OCI-LY7 (cell line): ENCODE data around the gene TDRD9. TPM values are rescaled to one million over a fixed set of nuclear protein-coding genes. Genes with fewer than 3 reads are reported as not detected.

Experiments used
- BruUV-seq: library from RNA; stranded (reverse); fragments of 400-500 nt; replicated peaks from 2 replicates; lab custom pipeline; 2021; lab: Mats Ljungman, UMichigan
- CTCF ChIA-PET: fragments of 300-600 bp; sonication (Branson Sonifier 250); formaldehyde crosslinking; loops from one replicate; lab custom pipeline; 2022; ENCODE audit warnings: antibody characterized with exemption; ENCODE audit not compliant: unreplicated experiment; lab: Charles Lee
- POLR2A ChIA-PET: fragments of 300-600 bp; sonication (Branson Sonifier 250); formaldehyde crosslinking; loops from one replicate; lab custom pipeline; 2022; ENCODE audit warnings: antibody characterized with exemption; lab: Charles Lee
- DNase-seq: peaks from one replicate; pipeline ENCODE4 v3.0.0-alpha.2; 2015; ENCODE audit warnings: low spot score
- H2AFZ ChIP-seq: fragments of 200-600 bp; sonication (generic), shearing (Covaris generic); 2 replicates; pipeline ENCODE4 v1.6.1; 2014; ENCODE audit warnings: mild to moderate bottlenecking, antibody characterized with exemption, low read length, moderate library complexity
- H3K27ac ChIP-seq: fragments of 200-600 bp; sonication (generic); 2 replicates; pipeline ENCODE4 v1.5.1; 2014; ENCODE audit warnings: mixed run types, low read depth, mild to moderate bottlenecking, moderate library complexity, low read length, inconsistent platforms; ENCODE audit not compliant: poor library complexity, severe bottlenecking
- H3K36me3 ChIP-seq: fragments of 200-600 bp; sonication (generic); 2 replicates; pipeline ENCODE4 v1.6.1; 2014; ENCODE audit warnings: mild to moderate bottlenecking, antibody characterized with exemption, low read length, moderate library complexity, mixed read lengths; ENCODE audit not compliant: insufficient read depth
- H3K4me1 ChIP-seq: fragments of 200-600 bp; sonication (generic); 2 replicates; pipeline ENCODE4 v1.5.1; 2014; ENCODE audit warnings: mild to moderate bottlenecking, low read length; ENCODE audit not compliant: insufficient read depth, poor library complexity, severe bottlenecking
- H3K4me2 ChIP-seq: fragments of 200-600 bp; sonication (generic); 2 replicates; pipeline ENCODE4 v1.6.1; 2014; ENCODE audit warnings: mild to moderate bottlenecking, low read length
- H3K4me3 ChIP-seq: fragments of 200-600 bp; sonication (generic); 2 replicates; pipeline ENCODE4 v1.5.1; 2014; ENCODE audit warnings: mild to moderate bottlenecking, low read depth, low read length; ENCODE audit not compliant: poor library complexity, severe bottlenecking
- H3K79me2 ChIP-seq: fragments of 200-600 bp; sonication (generic); 2 replicates; pipeline ENCODE4 v1.6.1; 2016; ENCODE audit warnings: low read depth, mild to moderate bottlenecking, low read length, moderate library complexity, mixed read lengths; ENCODE audit not compliant: insufficient read depth
- H3K9me2 ChIP-seq: fragments of 200-600 bp; sonication (generic); 2 replicates; pipeline ENCODE4 v1.6.1; 2016; ENCODE audit warnings: mild to moderate bottlenecking, low read length, mixed read lengths; ENCODE audit not compliant: insufficient read depth
- H3K9me3 ChIP-seq: fragments of 200-600 bp; sonication (generic); 2 replicates; pipeline ENCODE4 v1.6.1; 2014; ENCODE audit warnings: mild to moderate bottlenecking, mixed run types, low read length, mixed read lengths
- H4K20me1 ChIP-seq: fragments of 200-600 bp; sonication (generic); 2 replicates; pipeline ENCODE4 v1.6.1; 2014; ENCODE audit warnings: mild to moderate bottlenecking, antibody characterized with exemption, low read length, moderate library complexity, mixed read lengths; ENCODE audit not compliant: insufficient read depth
- EZH2phosphoT487 ChIP-seq: fragments of 200-600 bp; sonication (generic); IDR thresholded peaks from 2 replicates; pipeline ENCODE4 v1.6.1; 2018; ENCODE audit warnings: low read depth, borderline replicate concordance, mild to moderate bottlenecking, mixed run types, antibody characterized with exemption, low read length, moderate library complexity, mixed read lengths
- intact Hi-C: fragments of 100-400 bp; cut with micrococcal nuclease; formaldehyde crosslinking; loops from one replicate; pipeline ENCODE4 v1.10.0; 2022; ENCODE audit not compliant: unreplicated experiment
- total RNA-seq, 2 experiments: library from RNA; depleted of rRNA in 1 of 2; stranded (reverse); fragments of >200 nt in 1 of 2; shearing (Covaris generic) in 1 of 2; gene quantifications; 2 replicates each; pipeline ENCODE4 v1.2.3, GENCODE V29; 2014 to 2022
- TF ChIP-seq, protein P1 (sequence below): fragments of 200-600 bp; sonication (generic); conservative IDR thresholded peaks from 2 replicates; pipeline ENCODE4 v1.5.1; 2014; ENCODE audit warnings: mild to moderate bottlenecking, antibody characterized with exemption, low read length, moderate library complexity, mixed read lengths

The TDRD9 gene
- total RNA-seq, 2 experiments from 2014 or later = not detected

DNA sequence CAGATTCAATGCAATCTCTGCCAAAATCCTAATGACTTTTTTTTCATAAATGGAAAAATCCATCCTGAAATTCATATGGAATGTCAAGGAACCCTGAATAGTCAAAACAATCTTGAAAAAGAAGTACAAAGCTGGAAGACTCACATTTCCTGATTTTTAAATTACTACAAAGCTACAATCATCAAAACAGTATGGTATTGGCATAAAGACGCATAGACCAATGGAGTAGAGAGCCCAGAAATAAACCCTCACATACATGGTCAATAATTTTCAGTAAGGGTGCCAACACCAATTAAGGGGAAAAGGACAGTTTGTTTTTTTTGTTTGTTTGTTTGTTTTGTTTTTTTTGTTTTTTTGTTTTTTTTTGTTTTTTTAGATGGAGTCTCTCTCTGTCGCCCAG, 18.7 kb downstream of the TDRD9 start:
- no peak overlapping the region for H2AFZ ChIP-seq
- no peaks in the 10 kb centered on the region for H3K36me3 ChIP-seq
- no peaks in the 10 kb centered on the region for H4K20me1 ChIP-seq
- H3K79me2 ChIP-seq = no peaks in the 10 kb centered on the region
- intact Hi-C loops = no loop called here
- no peak for DNase-seq
- no peak overlapping the region for H3K27ac ChIP-seq
- H3K9me2 ChIP-seq = no peaks in the 10 kb centered on the region
- no peak overlapping the region for H3K4me2 ChIP-seq
- ChIA-PET CTCF (no interaction called here), POLR2A (no interaction called here)
- H3K4me3 ChIP-seq = no peak overlapping the region
- TF ChIP-seq EZH2phosphoT487 = no peak
- TF ChIP-seq, protein P1, sequence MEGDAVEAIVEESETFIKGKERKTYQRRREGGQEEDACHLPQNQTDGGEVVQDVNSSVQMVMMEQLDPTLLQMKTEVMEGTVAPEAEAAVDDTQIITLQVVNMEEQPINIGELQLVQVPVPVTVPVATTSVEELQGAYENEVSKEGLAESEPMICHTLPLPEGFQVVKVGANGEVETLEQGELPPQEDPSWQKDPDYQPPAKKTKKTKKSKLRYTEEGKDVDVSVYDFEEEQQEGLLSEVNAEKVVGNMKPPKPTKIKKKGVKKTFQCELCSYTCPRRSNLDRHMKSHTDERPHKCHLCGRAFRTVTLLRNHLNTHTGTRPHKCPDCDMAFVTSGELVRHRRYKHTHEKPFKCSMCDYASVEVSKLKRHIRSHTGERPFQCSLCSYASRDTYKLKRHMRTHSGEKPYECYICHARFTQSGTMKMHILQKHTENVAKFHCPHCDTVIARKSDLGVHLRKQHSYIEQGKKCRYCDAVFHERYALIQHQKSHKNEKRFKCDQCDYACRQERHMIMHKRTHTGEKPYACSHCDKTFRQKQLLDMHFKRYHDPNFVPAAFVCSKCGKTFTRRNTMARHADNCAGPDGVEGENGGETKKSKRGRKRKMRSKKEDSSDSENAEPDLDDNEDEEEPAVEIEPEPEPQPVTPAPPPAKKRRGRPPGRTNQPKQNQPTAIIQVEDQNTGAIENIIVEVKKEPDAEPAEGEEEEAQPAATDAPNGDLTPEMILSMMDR = no peak
- BruUV-seq = no TSS peak
- H3K9me3 ChIP-seq = peaks cover 9% of the 10 kb centered on the region; the same call in 1 of the 2 replicates
- H3K4me1 ChIP-seq = no peaks in the 10 kb centered on the region

DNA sequence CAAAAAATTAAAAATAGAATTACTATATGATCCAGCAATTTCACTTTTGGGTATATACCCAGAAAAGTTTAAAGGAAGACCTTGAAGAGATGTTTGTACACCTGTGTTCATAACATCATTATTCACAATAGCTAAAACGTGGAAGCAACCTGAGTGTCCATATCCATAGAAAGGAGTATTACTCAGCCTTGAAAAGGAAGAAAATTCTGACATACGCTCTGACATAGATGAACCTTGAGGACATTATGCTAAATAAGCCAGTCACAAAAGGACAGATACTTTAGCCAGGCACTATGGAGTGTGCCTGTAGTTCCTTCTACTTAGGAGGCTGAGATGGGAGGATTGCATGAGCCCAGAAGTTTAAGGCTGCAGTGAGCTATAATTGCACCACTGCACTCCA, 20.2 kb downstream of the TDRD9 start:
- H3K4me3 ChIP-seq = no peak overlapping the region
- H3K4me1 ChIP-seq = no peaks in the 10 kb centered on the region
- H3K79me2 ChIP-seq = no peaks in the 10 kb centered on the region
- H3K9me2 ChIP-seq = no peaks in the 10 kb centered on the region
- ChIA-PET CTCF (no interaction called here), POLR2A (interaction anchor here (0.6 kb wide), 1 partner anchor 1102 kb away, joined by 3 read pairs; no protein-coding TSS in a partner anchor)
- H3K4me2 ChIP-seq = no peak overlapping the region
- H4K20me1 ChIP-seq = no peaks in the 10 kb centered on the region
- DNase-seq = no peak
- BruUV-seq = no TSS peak
- peaks cover 9% of the 10 kb centered on the region; the same call in 1 of the 2 replicates for H3K9me3 ChIP-seq
- no peak overlapping the region for H3K27ac ChIP-seq
- intact Hi-C loops = no loop called here
- H2AFZ ChIP-seq = no peak overlapping the region
- no peaks in the 10 kb centered on the region for H3K36me3 ChIP-seq
- TF ChIP-seq EZH2phosphoT487 = no peak
- TF ChIP-seq, protein P1 = no peak

DNA sequence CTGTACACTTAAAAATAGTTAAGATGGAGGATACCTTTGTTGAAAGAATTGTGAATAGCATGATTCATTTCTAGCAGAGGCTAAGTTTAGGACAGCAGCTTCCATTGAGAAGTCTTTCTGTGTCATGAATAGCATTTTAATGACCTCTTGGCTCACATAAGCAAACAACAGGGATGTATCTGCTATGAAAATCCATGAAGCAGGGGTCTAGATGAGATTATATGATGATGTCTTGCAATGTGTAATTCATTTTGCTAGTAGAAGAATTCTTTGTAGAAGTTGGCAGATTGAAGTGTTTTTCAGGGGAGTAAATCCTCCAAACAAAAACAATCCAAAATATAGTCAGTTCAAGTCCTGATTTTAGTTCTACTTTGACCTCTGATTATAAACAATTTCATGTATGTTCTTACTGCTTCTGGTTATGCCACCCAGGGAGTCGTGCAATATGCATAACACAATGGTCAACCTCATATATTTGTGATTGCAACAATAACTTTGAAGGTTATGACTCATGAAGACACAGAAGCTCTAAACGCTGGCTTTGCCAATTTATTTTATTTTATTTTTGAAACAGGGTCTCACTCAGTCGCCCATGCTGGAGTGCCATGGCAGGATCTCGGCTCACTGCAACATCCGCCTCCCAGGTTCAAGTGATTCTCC, 21.0 kb downstream of the TDRD9 start:
- H3K27ac ChIP-seq = no peak overlapping the region
- intact Hi-C loops = no loop called here
- no peaks in the 10 kb centered on the region for H4K20me1 ChIP-seq
- no TSS peak for BruUV-seq
- H3K79me2 ChIP-seq = no peaks in the 10 kb centered on the region
- CTCF ChIA-PET = no interaction called here
- H3K4me2 ChIP-seq = no peak overlapping the region
- no peaks in the 10 kb centered on the region for H3K4me1 ChIP-seq
- no peak overlapping the region for H3K4me3 ChIP-seq
- H3K9me2 ChIP-seq = no peaks in the 10 kb centered on the region
- TF ChIP-seq, protein P1 = no peak
- TF ChIP-seq EZH2phosphoT487 = no peak
- no peak overlapping the region for H2AFZ ChIP-seq
- peaks cover 9% of the 10 kb centered on the region; the same call in 1 of the 2 replicates for H3K9me3 ChIP-seq
- POLR2A ChIA-PET = no interaction called here
- H3K36me3 ChIP-seq = no peaks in the 10 kb centered on the region
- DNase-seq = no peak
